ENCODE data around the gene ZIM2.

DNA sequence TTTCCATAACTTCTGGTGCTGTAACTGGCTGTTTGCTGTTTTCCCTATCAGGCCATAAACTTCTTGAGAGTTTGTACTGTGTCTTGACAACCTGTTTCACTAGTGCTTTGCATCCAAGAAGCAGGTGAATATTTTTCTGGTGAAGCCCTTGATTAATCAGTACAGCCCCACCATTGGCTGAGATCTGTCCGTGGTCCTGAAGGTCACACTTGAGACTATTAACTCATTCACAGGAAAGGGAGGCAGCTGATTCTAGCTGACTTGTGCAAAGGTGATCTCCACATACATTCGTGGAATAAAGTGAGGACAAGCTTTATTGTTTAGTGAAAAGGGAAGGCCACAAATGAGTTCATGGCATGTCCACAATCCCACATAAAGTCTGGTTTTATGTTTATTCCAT, 107.5 kb downstream of the ZIM2 start:
- TF ChIP-seq EP300 (IDR thresholded peaks at IDR 0.05) = no peak
- TF ChIP-seq POLR2AphosphoS5 (IDR thresholded peaks at IDR 0.05) = no peak
- TF ChIP-seq, protein P1, sequence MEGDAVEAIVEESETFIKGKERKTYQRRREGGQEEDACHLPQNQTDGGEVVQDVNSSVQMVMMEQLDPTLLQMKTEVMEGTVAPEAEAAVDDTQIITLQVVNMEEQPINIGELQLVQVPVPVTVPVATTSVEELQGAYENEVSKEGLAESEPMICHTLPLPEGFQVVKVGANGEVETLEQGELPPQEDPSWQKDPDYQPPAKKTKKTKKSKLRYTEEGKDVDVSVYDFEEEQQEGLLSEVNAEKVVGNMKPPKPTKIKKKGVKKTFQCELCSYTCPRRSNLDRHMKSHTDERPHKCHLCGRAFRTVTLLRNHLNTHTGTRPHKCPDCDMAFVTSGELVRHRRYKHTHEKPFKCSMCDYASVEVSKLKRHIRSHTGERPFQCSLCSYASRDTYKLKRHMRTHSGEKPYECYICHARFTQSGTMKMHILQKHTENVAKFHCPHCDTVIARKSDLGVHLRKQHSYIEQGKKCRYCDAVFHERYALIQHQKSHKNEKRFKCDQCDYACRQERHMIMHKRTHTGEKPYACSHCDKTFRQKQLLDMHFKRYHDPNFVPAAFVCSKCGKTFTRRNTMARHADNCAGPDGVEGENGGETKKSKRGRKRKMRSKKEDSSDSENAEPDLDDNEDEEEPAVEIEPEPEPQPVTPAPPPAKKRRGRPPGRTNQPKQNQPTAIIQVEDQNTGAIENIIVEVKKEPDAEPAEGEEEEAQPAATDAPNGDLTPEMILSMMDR (IDR thresholded peaks at IDR 0.05) = no peak

Data from upper lobe of left lung (tissue), 4 donors.